HG02763 (cell line): ENCODE data around the gene CHM.
"Not testable (repeated sequence)": the region's sequence is repeated elsewhere in the genome, so short reads cannot be mapped to it uniquely, and the experiment has no call there.

ENCODE experiments used
- ATAC-seq: cut with Tn5 transposase; IDR thresholded peaks from one replicate; pipeline ENCODE4 v1.9.1; 2021; ENCODE audit warnings: mild to moderate bottlenecking, moderate library complexity; ENCODE audit not compliant: unreplicated experiment

CHM gene

GRCh38 chrX:86047174-86047935 lies at the start of gene CHM:
CHM (minus strand) TSS chrX:86047558; CDS start chrX:86047532, 26 bp downstream.
- ATAC-seq = peak; percentile 99

GRCh38 chrX:86078650-86079049 lies 31.3 kb upstream of the CHM start:
- no peak for ATAC-seq

- ATAC-seq = no peak
These were observed 19.6 kb upstream of the CHM start for GRCh38 chrX:86066998-86067397.

GRCh38 chrX:86061407-86061806 lies 14.0 kb upstream of the CHM start:
- ATAC-seq = no peak

GRCh38 chrX:86051741-86052140 lies 4.4 kb upstream of the CHM start:
- ATAC-seq = no peak

GRCh38 chrX:86047936-86048280 lies 550 bp upstream of the CHM start:
- ATAC-seq = no peak

GRCh38 chrX:86044216-86044615 lies 3.1 kb downstream of the CHM start:
- ATAC-seq = no peak

- no peak for ATAC-seq
These were observed 7.5 kb downstream of the CHM start for GRCh38 chrX:86039625-86040568.

- no peak for ATAC-seq
These were observed 14.0 kb downstream of the CHM start for GRCh38 chrX:86033385-86033784.

GRCh38 chrX:86028681-86029080 lies 18.7 kb downstream of the CHM start:
- no peak for ATAC-seq

GRCh38 chrX:86023811-86024210 lies 23.5 kb downstream of the CHM start:
- ATAC-seq = no peak

- ATAC-seq = no peak
These were observed 25.6 kb downstream of the CHM start for GRCh38 chrX:86021652-86022289.

- no peak for ATAC-seq
These were observed 31.2 kb downstream of the CHM start for GRCh38 chrX:86016139-86016538.

- not testable (repeated sequence) for ATAC-seq
These were observed 32.4 kb downstream of the CHM start for GRCh38 chrX:86014959-86015358.

GRCh38 chrX:86014421-86014820 lies 32.9 kb downstream of the CHM start:
- no peak for ATAC-seq

- no peak for ATAC-seq
These were observed 33.6 kb downstream of the CHM start for GRCh38 chrX:86013792-86014191.

- ATAC-seq = no peak
These were observed 35.2 kb downstream of the CHM start for GRCh38 chrX:86012188-86012587.

- not testable (repeated sequence) for ATAC-seq
These were observed 37.6 kb downstream of the CHM start for GRCh38 chrX:86009803-86010202.

- ATAC-seq = not testable (repeated sequence)
These were observed 39.5 kb downstream of the CHM start for GRCh38 chrX:86007891-86008290.

GRCh38 chrX:86002076-86002896 lies 45.1 kb downstream of the CHM start:
- ATAC-seq = no peak

- no peak for ATAC-seq
These were observed 48.4 kb downstream of the CHM start for GRCh38 chrX:85998954-85999353.
